HEK293 (cell line): ENCODE measurements around the gene PEX6.
"Not testable (repeated sequence)": the region's sequence is repeated elsewhere in the genome, so short reads cannot be mapped to it uniquely, and the experiment has no call there.

ENCODE experiments used
- CTCF ChIA-PET: fragments of 350-600 bp; formaldehyde crosslinking; extraction: SDS; loops from one replicate; lab custom pipeline; 2021; ENCODE audit warnings: antibody characterized with exemption; lab: Yijun Ruan, JAX
- POLR2A ChIA-PET: fragments of 300-600 bp; formaldehyde crosslinking; extraction: SDS; loops from one replicate; lab custom pipeline; 2020; ENCODE audit warnings: antibody characterized with exemption, inconsistent platforms; lab: Yijun Ruan, JAX
- H3K27ac ChIP-seq: fragments of 200-500 bp; sonication (Bioruptor generic); 2 replicates; pipeline ENCODE4 v1.5.1; 2014; ENCODE audit warnings: low read depth, low read length, control low read depth, inconsistent platforms; ENCODE audit errors: extremely low read depth
- H3K36me3 ChIP-seq, 2 experiments: fragments of 200-500 bp in 1 of 2; sonication (Bioruptor generic) in 1 of 2; 1 replicate in 1 of 2; 2 replicates in 1 of 2; pipeline ENCODE4 v1.5.1; 2014 to 2017; ENCODE audit warnings: inconsistent platforms in 2 of 2, low read length in 2 of 2; ENCODE audit not compliant: control insufficient read depth in 2 of 2, insufficient read depth in 1 of 2
- H3K4me1 ChIP-seq: fragments of 200-500 bp; sonication (Bioruptor generic); 2 replicates; pipeline ENCODE4 v1.5.1; 2014; ENCODE audit warnings: mild to moderate bottlenecking, low read length, inconsistent platforms; ENCODE audit not compliant: control insufficient read depth, insufficient read depth
- H3K4me3 ChIP-seq: 2 replicates; pipeline ENCODE4 v1.5.1; 2011; ENCODE audit warnings: low read depth, mild to moderate bottlenecking, control low read depth, low read length, moderate library complexity
- H3K9me3 ChIP-seq: fragments of 200-500 bp; sonication (Bioruptor generic); 2 replicates; pipeline ENCODE4 v1.5.1; 2014; ENCODE audit warnings: low read depth, low read length, inconsistent platforms; ENCODE audit not compliant: control insufficient read depth, insufficient read depth
- HOXA7 ChIP-seq: sonication (generic); formaldehyde crosslinking; IDR thresholded peaks from 2 replicates; pipeline ENCODE4 v1.8.1; 2022; ENCODE audit warnings: missing genetic modification reagents, borderline replicate concordance
- KLF9 ChIP-seq: fragments of 450-650 bp; formaldehyde crosslinking; IDR thresholded peaks from 2 replicates; pipeline ENCODE4 v1.5.1; 2016; ENCODE audit warnings: missing biosample characterization, missing genetic modification characterization, low read depth
- MYNN ChIP-seq: fragments of 450-650 bp; formaldehyde crosslinking; IDR thresholded peaks from 2 replicates; pipeline ENCODE4 v1.5.1; 2016; ENCODE audit warnings: missing biosample characterization, missing genetic modification characterization, borderline replicate concordance
- PATZ1 ChIP-seq: fragments of 450-650 bp; formaldehyde crosslinking; IDR thresholded peaks from 2 replicates; pipeline ENCODE4 v1.5.1; 2016; ENCODE audit warnings: missing biosample characterization, missing genetic modification characterization
- ZBTB20 ChIP-seq: fragments of 450-650 bp; formaldehyde crosslinking; IDR thresholded peaks from 2 replicates; pipeline ENCODE4 v1.5.1; 2016; ENCODE audit warnings: missing biosample characterization, missing genetic modification characterization
- ZEB2 ChIP-seq: fragments of 450-650 bp; formaldehyde crosslinking; IDR thresholded peaks from 2 replicates; pipeline ENCODE4 v1.5.1; 2016; ENCODE audit warnings: missing biosample characterization, missing genetic modification characterization
- ZFHX2 ChIP-seq: fragments of 450-650 bp; formaldehyde crosslinking; conservative IDR thresholded peaks from 2 replicates; pipeline ENCODE4 v1.5.1; 2016; ENCODE audit warnings: missing biosample characterization, missing genetic modification characterization
- ZNF184 ChIP-seq: fragments of 450-650 bp; IDR thresholded peaks from 2 replicates; pipeline ENCODE4 v1.5.1; 2018; ENCODE audit warnings: missing biosample characterization, mild to moderate bottlenecking, missing genetic modification characterization
- ZNF24 ChIP-seq: fragments of 450-650 bp; formaldehyde crosslinking; IDR thresholded peaks from 2 replicates; pipeline ENCODE4 v1.5.1; 2016; ENCODE audit warnings: missing biosample characterization, missing genetic modification characterization
- ZNF248 ChIP-seq: fragments of 450-650 bp; formaldehyde crosslinking; IDR thresholded peaks from 2 replicates; pipeline ENCODE4 v1.5.1; 2017; ENCODE audit warnings: missing biosample characterization, missing genetic modification characterization
- ZNF366 ChIP-seq: fragments of 450-650 bp; formaldehyde crosslinking; conservative IDR thresholded peaks from 2 replicates; pipeline ENCODE4 v1.5.1; 2016; ENCODE audit warnings: missing biosample characterization, missing genetic modification characterization
- ZNF510 ChIP-seq: fragments of 450-650 bp; formaldehyde crosslinking; IDR thresholded peaks from 2 replicates; pipeline ENCODE4 v1.5.1; 2018; ENCODE audit warnings: mild to moderate bottlenecking, missing genetic modification characterization, missing biosample characterization; ENCODE audit not compliant: insufficient replicate concordance
- ZNF585B ChIP-seq: fragments of 450-650 bp; formaldehyde crosslinking; IDR thresholded peaks from 2 replicates; pipeline ENCODE4 v1.5.1; 2016; ENCODE audit warnings: missing biosample characterization, missing genetic modification characterization
- ZNF600 ChIP-seq: fragments of 450-650 bp; formaldehyde crosslinking; IDR thresholded peaks from 2 replicates; pipeline ENCODE4 v1.5.1; 2016; ENCODE audit warnings: missing biosample characterization, missing genetic modification characterization
- ZNF677 ChIP-seq: fragments of 450-650 bp; IDR thresholded peaks from 2 replicates; pipeline ENCODE4 v1.5.0; 2018; ENCODE audit warnings: missing biosample characterization, mild to moderate bottlenecking, missing genetic modification characterization, moderate library complexity
- ZNF701 ChIP-seq: fragments of 450-650 bp; formaldehyde crosslinking; IDR thresholded peaks from 2 replicates; pipeline ENCODE4 v1.5.1; 2016; ENCODE audit warnings: missing biosample characterization, missing genetic modification characterization
- TF ChIP-seq, protein P1 (sequence below): fragments of 450-650 bp; formaldehyde crosslinking; conservative IDR thresholded peaks from 2 replicates; pipeline ENCODE4 v1.5.1; 2016; ENCODE audit warnings: low read depth, missing biosample characterization, missing genetic modification characterization
- TF ChIP-seq, protein P2 (sequence below): fragments of 450-650 bp; formaldehyde crosslinking; IDR thresholded peaks from 2 replicates; pipeline ENCODE4 v1.5.1; 2017; ENCODE audit warnings: missing biosample characterization, missing genetic modification characterization

Gene PEX6

GRCh38 chr6:42947950-42948349, 31.0 kb downstream of the PEX6 start (continued):
- no peak for TF ChIP-seq PATZ1
- TF ChIP-seq, protein P1, sequence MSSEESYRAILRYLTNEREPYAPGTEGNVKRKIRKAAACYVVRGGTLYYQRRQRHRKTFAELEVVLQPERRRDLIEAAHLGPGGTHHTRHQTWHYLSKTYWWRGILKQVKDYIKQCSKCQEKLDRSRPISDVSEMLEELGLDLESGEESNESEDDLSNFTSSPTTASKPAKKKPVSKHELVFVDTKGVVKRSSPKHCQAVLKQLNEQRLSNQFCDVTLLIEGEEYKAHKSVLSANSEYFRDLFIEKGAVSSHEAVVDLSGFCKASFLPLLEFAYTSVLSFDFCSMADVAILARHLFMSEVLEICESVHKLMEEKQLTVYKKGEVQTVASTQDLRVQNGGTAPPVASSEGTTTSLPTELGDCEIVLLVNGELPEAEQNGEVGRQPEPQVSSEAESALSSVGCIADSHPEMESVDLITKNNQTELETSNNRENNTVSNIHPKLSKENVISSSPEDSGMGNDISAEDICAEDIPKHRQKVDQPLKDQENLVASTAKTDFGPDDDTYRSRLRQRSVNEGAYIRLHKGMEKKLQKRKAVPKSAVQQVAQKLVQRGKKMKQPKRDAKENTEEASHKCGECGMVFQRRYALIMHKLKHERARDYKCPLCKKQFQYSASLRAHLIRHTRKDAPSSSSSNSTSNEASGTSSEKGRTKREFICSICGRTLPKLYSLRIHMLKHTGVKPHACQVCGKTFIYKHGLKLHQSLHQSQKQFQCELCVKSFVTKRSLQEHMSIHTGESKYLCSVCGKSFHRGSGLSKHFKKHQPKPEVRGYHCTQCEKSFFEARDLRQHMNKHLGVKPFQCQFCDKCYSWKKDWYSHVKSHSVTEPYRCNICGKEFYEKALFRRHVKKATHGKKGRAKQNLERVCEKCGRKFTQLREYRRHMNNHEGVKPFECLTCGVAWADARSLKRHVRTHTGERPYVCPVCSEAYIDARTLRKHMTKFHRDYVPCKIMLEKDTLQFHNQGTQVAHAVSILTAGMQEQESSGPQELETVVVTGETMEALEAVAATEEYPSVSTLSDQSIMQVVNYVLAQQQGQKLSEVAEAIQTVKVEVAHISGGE (tag by site-specific recombination), result no peak
- TF ChIP-seq ZNF585B (tag by site-specific recombination), result no peak
- TF ChIP-seq ZNF677 (tag by site-specific recombination), result no peak
- no peak for TF ChIP-seq ZEB2 (tag by site-specific recombination)
- no peak for TF ChIP-seq MYNN (tag by site-specific recombination)
- no peak for TF ChIP-seq ZNF184 (tag by site-specific recombination)

DNA sequence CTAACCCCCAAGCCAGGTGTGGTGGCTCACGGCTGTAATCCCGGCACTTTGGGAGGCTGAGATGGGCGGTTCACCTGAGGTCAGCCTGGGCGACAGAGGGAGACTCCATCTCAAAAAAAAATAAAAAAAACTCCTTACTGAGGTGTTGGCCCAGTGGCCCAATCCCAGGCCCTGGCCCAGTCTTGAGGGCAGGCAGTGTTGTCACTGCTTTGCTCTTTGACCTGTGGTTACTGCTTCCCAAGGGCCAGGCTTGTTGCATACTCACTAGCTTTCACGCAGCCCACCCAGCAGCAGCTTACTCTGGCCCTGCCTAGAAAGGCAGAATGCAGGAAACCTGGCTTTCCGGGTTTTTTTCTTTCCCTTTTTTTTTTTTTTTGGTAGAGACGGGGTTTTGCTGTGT, 36.5 kb downstream of the PEX6 start:
- Histone ChIP-seq H3K27ac (no peak overlapping the region), H3K9me3 (no peaks in the 10 kb centered on the region), H3K36me3 (peaks cover 14 to 38% of the 10 kb centered on the region in 2 experiments), H3K4me3 (no peak overlapping the region), H3K4me1 (no peaks in the 10 kb centered on the region)
- TF ChIP-seq HOXA7 (CRISPR knock-in tag), result no peak
- no peak for TF ChIP-seq ZNF248 (tag by site-specific recombination)
- no peak for TF ChIP-seq ZNF600
- TF ChIP-seq KLF9 (tag by site-specific recombination), result no peak
- no peak for TF ChIP-seq ZFHX2 (tag by site-specific recombination)
- no peak for TF ChIP-seq ZNF24 (tag by site-specific recombination)
- TF ChIP-seq ZBTB20 (tag by site-specific recombination), result no peak
- no peak for TF ChIP-seq ZNF366 (tag by site-specific recombination)
- TF ChIP-seq ZNF701 (tag by site-specific recombination), result no peak
- TF ChIP-seq, protein P2, sequence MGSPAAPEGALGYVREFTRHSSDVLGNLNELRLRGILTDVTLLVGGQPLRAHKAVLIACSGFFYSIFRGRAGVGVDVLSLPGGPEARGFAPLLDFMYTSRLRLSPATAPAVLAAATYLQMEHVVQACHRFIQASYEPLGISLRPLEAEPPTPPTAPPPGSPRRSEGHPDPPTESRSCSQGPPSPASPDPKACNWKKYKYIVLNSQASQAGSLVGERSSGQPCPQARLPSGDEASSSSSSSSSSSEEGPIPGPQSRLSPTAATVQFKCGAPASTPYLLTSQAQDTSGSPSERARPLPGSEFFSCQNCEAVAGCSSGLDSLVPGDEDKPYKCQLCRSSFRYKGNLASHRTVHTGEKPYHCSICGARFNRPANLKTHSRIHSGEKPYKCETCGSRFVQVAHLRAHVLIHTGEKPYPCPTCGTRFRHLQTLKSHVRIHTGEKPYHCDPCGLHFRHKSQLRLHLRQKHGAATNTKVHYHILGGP (tag by site-specific recombination), result no peak
- no peak for TF ChIP-seq ZNF510
- CTCF ChIA-PET, result interaction anchor here (0.7 kb wide), 1 partner anchor 387 kb away, joined by 9 read pairs; no protein-coding TSS in a partner anchor
- POLR2A ChIA-PET, result interaction anchor here (1.3 kb wide), 1 partner anchor 13 kb away, joined by 3 read pairs; the partner anchor contains the start of gene CNPY3

GRCh38 chr6:42941356-42941755, 37.6 kb downstream of the PEX6 start:
- not testable (repeated sequence) for H3K4me3 ChIP-seq, H3K27ac ChIP-seq, H3K9me3 ChIP-seq, H3K4me1 ChIP-seq
- CTCF ChIA-PET, result interaction anchor here (1.0 kb wide), 1 partner anchor 19 kb away, joined by 3 read pairs; the partner anchor contains the start of gene GNMT
- POLR2A ChIA-PET, result interaction anchor here (0.6 to 1.1 kb wide), 4 partner anchors 11 to 222 kb away, joined by 3 to 7 read pairs (median 5); partner anchors contain the start of gene CNPY3
- peaks cover 23 to 48% of the 10 kb centered on the region in 2 experiments for H3K36me3 ChIP-seq
